ENCODE results near the gene HYCC2.
"Not testable (repeated sequence)": the region's sequence is repeated elsewhere in the genome, so short reads cannot be mapped to it uniquely, and the experiment has no call there.

The HYCC2 gene

GRCh38 chr2:201070948-201071478 lies 458 bp downstream of the HYCC2 start:
- DNase-seq, result no peak

DNA sequence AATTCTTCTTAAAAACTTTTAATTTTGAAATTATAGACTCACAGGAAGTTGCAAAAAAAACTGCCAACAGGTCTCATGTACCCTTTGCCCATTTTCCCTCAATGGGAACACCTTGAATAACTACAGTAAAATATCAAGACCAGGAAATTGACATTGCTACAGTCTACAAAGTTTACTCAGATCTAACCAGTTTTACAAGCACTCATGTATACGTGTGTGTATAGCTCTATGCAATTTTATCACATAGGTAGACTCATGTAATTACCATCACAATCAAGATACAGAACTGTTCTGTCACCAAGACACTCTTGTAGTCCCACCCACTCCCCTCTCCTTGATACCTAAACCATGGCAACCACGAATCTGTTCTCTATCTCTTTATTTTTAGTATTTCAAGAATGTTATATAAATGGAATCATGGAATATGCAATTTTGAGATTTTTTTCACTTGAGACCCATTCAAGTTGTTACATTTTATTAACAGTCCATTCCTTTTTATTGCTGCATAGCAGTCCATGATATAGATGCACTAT lies 6.6 kb downstream of the HYCC2 start:
- no peak for DNase-seq

- DNase-seq, result not testable (repeated sequence)
Observed at GRCh38 chr2:201063516-201063915, 8.0 kb downstream of the HYCC2 start.

DNA sequence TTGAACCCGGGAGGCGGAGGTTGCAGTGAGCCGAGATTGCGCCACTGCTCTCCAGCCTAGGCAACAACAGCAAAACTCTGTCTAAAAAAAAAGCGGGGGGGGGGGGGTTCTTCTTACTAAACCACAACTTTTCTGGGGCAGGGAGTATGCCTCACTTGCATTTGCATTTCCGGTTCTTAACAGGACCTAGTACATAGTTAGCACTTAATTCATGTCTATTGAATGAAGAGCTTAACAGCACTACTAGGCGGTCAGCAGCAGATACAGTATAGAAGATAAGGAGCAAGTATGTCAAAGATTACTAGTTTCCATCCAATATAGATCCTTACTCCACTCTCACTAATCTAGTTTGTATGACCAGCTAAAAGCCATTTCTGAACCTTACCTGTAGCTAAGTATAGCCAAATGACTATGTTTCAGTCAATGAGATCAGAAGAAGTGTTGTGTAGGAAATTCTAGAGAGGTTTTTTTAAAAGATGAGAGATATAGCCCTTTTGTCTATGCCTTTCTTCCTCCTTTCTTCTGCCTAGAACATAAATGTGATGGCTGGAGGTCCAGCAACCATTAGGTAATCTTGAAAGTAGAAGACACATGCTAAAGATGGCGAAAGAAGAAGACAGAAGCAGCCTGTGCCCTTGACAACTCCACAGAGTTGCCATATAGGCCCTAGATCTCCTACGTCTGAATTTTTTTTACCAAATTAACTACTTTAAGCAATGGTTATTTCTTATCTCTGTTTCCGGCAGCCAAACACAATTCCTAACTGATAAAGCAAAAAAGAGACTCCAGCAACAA lies 11.3 kb downstream of the HYCC2 start:
- DNase-seq, result no peak

- no peak for DNase-seq
Observed at GRCh38 chr2:201058914-201059313, 12.6 kb downstream of the HYCC2 start.

DNA sequence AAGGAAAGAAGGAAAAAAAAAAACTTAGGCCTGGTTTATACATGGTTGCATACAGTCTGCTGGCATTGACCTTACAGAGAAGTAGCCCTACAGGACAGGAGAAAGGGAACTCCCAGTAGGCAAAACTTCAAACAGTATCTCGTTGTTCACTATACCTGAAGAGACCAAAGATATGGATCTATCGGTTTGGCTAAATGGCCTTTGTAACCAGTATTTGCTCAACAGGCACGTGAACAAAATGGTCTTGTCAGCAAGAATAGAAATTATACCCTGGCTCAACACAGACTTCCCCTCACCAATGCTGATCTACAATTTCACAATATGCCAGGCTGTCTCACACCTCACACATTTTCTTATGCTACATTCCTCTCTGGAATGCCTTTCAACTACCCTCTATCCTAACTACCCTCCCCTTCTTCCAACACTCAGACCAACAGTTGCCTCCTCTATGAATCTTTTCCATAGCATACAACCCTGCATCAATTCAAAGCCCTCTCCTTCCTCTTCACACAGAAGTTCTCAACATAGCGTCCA lies 13.7 kb downstream of the HYCC2 start:
- DNase-seq, result no peak

DNA sequence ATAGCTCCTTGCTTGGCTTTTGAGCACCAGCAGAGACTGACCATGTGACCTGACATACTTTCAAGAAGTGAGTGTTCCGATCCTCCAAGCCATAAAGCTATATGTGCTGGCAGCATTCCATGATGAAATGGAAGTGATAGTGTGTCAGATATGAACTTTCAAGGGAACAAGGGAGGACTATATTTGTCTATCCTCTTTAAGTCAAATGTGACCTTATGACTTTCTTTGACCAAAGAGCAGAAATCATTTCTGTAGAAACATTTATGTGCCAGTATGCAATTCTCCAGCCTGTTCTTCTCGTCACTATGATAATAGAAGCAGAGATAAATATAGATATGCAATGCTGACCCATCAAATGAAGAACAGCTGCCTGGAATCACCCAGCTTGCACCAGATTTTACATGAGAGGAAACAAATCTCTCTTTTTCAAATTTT lies 14.4 kb downstream of the HYCC2 start:
- no peak for DNase-seq

GRCh38 chr2:201049455-201049854 lies 22.0 kb downstream of the HYCC2 start:
- no peak for DNase-seq

DNA sequence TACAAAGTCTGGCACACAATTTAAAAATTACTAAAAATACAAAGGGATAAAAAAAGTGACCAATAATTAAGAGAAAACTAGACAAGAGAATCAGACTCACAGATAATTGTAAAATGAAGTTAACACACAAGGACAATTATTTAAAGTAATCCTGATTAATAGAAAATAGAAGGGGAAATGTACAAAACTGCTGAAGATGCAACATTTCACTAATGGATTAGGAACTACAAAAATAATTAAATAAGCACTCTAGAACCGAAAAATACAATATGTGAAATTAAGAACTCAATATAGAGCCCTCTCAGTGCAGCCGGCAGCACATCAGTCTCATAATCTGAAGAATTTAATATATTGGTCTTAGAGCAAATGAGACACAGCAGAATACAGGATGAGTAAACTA lies 24.6 kb downstream of the HYCC2 start:
- DNase-seq, result no peak

DNA sequence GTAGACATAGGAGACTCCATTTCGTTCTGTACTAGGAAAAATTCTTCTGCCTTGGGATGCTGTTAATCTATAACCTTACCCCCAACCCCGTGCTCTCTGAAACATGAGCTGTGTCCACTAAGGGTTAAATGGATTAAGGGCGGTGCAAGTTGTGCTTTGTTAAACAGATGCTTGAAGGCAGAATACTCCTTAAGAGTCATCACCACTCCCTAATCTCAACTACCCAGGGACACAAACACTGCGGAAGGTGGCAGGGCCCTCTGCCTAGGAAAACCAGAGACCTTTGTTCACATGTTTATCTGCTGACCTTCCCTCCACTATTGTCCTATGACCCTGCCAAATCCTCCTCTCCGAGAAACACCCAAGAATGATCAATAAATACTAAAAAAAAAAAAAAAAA lies 28.4 kb downstream of the HYCC2 start:
- DNase-seq, result not testable (repeated sequence)

GRCh38 chr2:201042451-201042850 lies 29.0 kb downstream of the HYCC2 start:
- not testable (repeated sequence) for DNase-seq

DNA sequence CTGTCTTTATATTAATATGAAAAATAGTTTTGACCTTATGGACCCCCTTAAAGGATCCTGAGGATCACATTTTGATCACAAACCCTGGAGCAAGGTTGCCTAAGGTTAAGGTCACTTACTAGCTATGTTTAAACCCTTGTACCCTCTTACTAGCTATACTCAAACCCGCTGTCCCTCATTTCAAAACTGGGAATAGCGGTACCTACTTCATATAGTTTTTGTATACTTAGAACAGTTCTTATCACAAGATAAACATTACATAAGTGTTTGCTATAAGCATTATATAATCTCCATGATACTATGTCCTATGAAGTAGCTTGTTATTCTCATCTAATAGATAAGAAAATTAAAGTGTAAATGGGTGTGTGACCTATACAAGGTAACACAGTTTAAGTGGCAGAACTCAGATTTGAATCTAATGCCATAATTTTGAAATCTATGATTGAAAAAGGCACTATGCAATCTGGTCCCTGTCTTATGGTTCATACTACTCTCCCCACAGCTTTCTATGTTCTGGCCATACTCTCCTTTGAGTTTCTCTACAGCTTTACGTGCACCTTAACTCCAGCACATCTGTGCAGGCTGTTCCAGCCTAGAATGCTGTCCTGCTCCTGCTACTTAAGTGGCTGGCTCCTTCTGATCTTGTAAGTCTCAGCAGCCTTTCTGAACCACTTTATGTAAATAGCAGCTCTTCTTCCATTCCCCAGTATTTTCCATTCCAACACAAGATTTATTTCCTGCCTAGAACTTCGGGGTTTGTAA lies 30.4 kb downstream of the HYCC2 start:
- no peak for DNase-seq

DNA sequence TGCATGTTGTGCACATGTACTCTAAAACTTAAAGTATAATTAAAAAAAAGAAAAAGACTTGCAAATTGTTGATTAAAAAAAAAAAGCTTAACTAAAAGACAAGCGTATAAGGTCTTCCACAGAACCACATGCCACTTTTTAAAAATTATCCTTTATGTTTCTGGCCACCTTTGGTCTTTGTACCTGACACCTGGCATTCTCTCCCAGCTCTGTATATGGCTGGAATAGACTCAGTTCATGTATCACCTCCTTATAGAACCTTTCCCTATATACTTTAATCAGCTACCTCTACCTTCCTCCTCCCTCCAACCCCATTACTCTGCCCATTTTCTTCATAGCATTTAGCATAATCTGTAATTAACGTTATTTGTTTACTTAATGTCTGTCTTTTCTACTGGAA lies 32.6 kb downstream of the HYCC2 start:
- DNase-seq, result no peak

DNA sequence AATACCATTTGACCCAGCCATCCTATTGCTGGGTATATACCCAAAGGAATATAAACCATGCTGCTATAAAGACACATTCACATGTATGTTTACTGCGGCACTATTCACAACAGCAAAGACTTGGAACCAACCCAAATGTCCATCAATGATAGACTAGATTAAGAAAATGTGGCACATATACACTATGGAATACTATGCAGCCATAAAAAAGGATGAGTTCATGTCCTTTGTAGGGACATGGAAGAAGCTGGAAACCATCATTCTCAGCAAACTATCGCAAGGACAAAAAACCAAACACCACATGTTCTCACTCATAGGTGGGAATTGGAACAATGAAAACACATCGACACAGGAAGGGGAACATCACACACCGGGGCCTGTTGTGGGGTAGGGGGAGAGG lies 33.1 kb downstream of the HYCC2 start:
- not testable (repeated sequence) for DNase-seq

- not testable (repeated sequence) for DNase-seq
Observed at GRCh38 chr2:201034355-201034754, 37.1 kb downstream of the HYCC2 start.

GRCh38 chr2:201024518-201024917 lies 47.0 kb downstream of the HYCC2 start:
- DNase-seq, result no peak

DNA sequence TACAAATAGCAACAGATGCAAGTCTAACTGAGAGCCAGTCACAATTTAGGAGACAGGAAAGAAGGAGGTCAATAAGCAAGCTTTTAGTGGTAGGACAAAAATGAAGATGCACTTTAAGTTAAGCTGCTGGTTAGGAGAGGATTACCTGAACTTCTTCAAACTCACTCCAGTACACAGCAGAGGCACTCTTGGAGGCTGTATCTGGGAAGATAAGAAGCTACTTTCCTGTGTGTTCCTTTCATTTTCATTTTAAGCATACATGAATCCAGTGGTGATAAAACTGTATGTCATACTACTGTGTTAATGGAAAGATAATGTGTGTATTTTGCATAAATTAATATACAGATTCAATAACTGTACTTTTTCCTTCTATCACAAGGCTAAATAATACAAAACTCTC lies 49.6 kb downstream of the HYCC2 start:
- DNase-seq, result no peak
